C4-2B (cell line): ENCODE data around the gene MOB3A.
"Not testable (repeated sequence)": the region's sequence is repeated elsewhere in the genome, so short reads cannot be mapped to it uniquely, and the experiment has no call there.

Experiments used
- H3K27ac ChIP-seq: fragments of 450-650 bp; 2 replicates; pipeline ENCODE4 v1.5.1; 2017
- ZFX ChIP-seq: fragments of 450-650 bp; IDR thresholded peaks from 2 replicates; pipeline ENCODE4 v1.6.1; 2017
- TF ChIP-seq, protein P1 (sequence below): fragments of 450-650 bp; conservative IDR thresholded peaks from 2 replicates; pipeline ENCODE4 v1.5.1; 2017; ENCODE audit warnings: mild to moderate bottlenecking

The MOB3A gene

DNA sequence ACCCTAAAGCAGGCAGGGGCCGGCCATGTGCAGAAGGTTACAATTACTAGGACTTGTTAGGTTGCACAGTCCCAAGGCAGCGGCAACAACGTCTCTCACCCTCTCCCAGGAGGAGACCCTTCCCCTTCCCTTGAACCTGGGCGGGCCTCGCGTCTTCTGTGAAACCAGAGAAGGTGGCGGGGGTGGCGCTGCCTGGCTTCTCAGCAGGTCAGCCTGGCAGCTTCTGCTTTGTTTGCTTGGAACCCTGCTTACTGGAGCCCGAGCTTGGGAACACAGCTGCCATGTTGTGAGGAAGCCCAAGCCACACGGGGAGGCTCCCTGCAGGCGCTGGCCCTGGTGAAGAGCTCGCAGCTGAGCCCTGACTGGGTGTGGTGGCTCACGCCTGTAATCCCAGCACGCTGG is 60.5 kb downstream of the MOB3A start:
- no peak overlapping the region for H3K27ac ChIP-seq
- TF ChIP-seq, protein P1, sequence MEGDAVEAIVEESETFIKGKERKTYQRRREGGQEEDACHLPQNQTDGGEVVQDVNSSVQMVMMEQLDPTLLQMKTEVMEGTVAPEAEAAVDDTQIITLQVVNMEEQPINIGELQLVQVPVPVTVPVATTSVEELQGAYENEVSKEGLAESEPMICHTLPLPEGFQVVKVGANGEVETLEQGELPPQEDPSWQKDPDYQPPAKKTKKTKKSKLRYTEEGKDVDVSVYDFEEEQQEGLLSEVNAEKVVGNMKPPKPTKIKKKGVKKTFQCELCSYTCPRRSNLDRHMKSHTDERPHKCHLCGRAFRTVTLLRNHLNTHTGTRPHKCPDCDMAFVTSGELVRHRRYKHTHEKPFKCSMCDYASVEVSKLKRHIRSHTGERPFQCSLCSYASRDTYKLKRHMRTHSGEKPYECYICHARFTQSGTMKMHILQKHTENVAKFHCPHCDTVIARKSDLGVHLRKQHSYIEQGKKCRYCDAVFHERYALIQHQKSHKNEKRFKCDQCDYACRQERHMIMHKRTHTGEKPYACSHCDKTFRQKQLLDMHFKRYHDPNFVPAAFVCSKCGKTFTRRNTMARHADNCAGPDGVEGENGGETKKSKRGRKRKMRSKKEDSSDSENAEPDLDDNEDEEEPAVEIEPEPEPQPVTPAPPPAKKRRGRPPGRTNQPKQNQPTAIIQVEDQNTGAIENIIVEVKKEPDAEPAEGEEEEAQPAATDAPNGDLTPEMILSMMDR: no peak
- TF ChIP-seq ZFX: no peak

DNA sequence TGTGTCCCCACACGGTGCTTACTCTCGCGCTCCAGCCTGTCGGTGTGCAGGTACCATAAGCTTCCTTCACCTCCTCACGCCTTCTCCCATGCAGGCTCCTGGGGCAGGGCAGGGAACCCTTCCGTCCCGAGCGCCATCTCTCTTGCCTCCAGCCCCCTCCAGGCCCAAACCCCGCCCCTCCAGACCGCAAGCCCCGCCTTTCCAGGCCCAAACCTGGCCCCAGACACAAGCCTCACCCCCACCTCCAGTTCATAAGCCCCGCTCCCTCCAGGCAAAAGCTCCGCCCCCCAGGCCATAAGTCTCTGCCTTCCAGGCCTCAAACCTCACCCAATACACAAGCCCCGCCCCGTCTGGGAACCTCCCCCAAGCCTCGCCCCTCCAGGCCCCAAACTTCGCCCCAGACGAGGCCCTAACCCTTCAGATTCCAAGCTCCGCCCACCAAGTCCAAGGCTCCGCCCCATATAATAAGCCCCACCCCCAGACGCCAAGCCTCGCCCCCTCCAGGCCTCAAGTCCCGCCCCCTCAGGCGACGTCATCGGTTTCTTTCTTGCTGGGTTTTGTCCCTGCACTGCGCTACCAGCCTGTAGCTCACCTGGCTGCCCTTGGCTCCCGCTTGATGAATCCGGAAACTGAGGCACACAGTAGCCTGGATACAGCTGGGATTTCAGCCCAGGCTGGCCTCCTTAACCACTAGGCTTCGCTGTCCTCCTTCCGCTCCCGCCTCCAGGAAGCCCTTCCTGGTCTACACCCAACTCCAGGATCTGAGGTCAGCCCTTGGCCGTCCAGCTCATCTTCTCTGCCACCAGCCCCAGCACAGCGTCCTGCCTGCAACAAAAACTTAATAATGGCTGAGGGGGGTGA is 61.2 kb downstream of the MOB3A start:
- no peak overlapping the region for H3K27ac ChIP-seq
- no peak for TF ChIP-seq ZFX
- TF ChIP-seq, protein P1: no peak

- H3K27ac ChIP-seq: not testable (repeated sequence)
These were observed 61.9 kb downstream of the MOB3A start for GRCh38 chr19:2034253-2034652.

GRCh38 chr19:2033825-2034159 is 62.3 kb downstream of the MOB3A start:
- peak overlapping the region; percentile 1; the same call in 1 of the 2 replicates for H3K27ac ChIP-seq
- no peak for TF ChIP-seq ZFX
- TF ChIP-seq, protein P1: no peak

DNA sequence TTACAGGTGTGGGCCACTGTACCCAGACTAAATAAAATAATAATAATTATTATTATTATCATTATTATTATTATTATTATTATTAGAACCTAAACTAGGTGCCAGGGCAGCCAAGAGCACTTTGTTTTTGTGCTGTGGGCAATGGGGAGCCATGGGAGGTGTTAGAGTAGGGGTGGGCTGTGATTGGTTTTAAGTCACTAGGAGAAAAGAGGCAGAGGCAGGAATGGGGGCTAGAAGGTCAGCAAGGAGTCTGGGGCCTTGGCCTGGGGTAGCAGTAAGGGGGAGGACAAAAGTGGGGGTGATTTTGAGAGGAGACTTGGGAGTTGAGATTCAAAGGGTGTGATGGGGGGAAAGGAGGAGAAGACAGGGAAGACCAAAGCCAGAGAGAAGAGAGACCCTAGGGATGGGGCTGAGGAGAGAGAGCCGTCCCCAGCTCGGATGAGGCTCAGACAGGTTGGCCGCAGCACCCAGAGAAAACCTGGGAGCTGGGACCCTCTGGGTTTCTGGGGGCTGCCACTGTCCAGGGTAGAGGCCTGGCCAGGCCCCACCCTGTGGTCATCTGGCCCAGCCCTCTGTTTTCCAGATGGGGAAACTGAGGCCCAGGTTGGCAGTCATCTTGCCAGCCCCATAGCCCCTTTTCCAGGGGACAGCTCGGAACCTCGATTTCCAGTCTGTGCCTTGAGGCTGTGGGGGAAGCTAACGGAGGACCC is 62.9 kb downstream of the MOB3A start:
- TF ChIP-seq ZFX: no peak
- TF ChIP-seq, protein P1: no peak
- H3K27ac ChIP-seq: peak overlapping the region; percentile 92

DNA sequence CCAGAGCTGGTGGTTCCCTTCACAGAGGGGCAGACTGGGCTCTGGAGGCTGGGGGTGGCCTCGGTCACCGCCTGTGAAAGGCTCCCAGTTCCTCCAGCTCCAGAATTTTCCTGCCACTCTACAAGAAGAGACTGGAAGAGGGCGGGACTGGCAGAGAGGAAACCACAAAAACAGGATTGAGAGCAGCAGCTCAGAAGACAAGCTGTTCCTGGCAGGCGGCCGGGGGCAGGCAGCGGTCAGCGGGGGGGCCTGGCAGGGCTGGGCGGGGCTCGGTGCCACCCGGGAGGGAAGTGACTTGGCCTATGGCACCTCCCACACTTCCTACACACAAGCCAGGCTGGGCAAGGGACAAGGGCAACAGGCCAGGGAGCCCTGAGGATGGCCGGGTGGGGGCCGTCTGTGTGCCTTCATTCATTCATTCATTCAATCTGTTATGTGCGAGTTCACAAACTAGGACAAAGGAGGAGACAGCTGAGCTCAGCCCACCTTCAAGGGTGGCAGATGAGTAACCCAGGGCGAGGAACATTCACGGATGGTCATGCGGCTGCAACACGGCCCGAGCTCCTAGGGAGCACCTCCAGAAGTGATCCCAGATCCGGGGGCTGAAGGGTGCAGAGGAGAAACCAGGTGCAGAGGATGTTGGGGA is 63.7 kb downstream of the MOB3A start:
- peak overlapping the region; percentile 92 for H3K27ac ChIP-seq
- no peak for TF ChIP-seq ZFX
- TF ChIP-seq, protein P1: no peak

GRCh38 chr19:2027361-2027760 is 68.8 kb downstream of the MOB3A start:
- TF ChIP-seq, protein P1: no peak
- H3K27ac ChIP-seq: no peak overlapping the region
